Mucosa of descending colon (tissue), 3 donors: ENCODE results near the gene PRR33. TPM values are rescaled to one million over a fixed set of nuclear protein-coding genes. Genes with fewer than 3 reads are reported as not detected.

Source experiments
- ATAC-seq: fragments of 200-7000 bp; cut with Tn5 transposase; one replicate; pipeline ENCODE4 v1.9.1; 2020; ENCODE audit warnings: mild to moderate bottlenecking, moderate library complexity
- DNase-seq, 3 donors: peaks; one replicate each; pipeline ENCODE4 v3.0.0-alpha.2; 2020
- H3K36me3 ChIP-seq: fragments of 200-600 bp; one replicate; pipeline ENCODE4 v1.8.0; 2021; ENCODE audit warnings: low read depth, mild to moderate bottlenecking
- H3K4me1 ChIP-seq: fragments of 200-600 bp; one replicate; pipeline ENCODE4 v1.8.0; 2021; ENCODE audit warnings: low read depth, mild to moderate bottlenecking
- H3K4me3 ChIP-seq: fragments of 200-600 bp; one replicate; pipeline ENCODE4 v1.8.0; 2021; ENCODE audit warnings: mild to moderate bottlenecking
- H3K9me3 ChIP-seq: fragments of 200-600 bp; one replicate; pipeline ENCODE4 v1.8.0; 2021; ENCODE audit warnings: mild to moderate bottlenecking
- CTCF ChIP-seq: fragments of 200-600 bp; IDR thresholded peaks from one replicate; pipeline ENCODE4 v1.8.0; 2022; ENCODE audit warnings: antibody characterized with exemption, mild to moderate bottlenecking
- intact Hi-C, 2 donors: fragments of 100-400 bp; cut with DNase I in 1 of 2; cut with micrococcal nuclease in 1 of 2; formaldehyde crosslinking; loops; one replicate each; pipeline versions ENCODE4 v1.11.0 to v1.11.1; 2022; cut with DNase I, micrococcal nuclease
- total RNA-seq, 3 donors: library from RNA; stranded (reverse); fragmentation: NEBNext Ultra II Directional in 2 of 3; extraction: Animal tissue kit (Norgen Biotek cat#: 25700) in 2 of 3; gene quantifications; one replicate each; pipeline versions ENCODE4 v1.2.1 to v1.2.4, GENCODE V29; 2021 to 2023
- donor health status: DM: no; HTN: no; CAD: no; lungs with moderate emphysema.
- donor health status: DM: no; HTN: no; CAD: no.
- donor health status: DM: no; HTN: yes; CAD: no.

The PRR33 gene
- total RNA-seq, 3 donors from 2014 or later: not detected

GRCh38 chr11:1879941-1880720, 11.6 kb downstream of the PRR33 start:
- Histone ChIP-seq H3K4me3 (no peak overlapping the region), H3K9me3 (no peaks in the 10 kb centered on the region), H3K36me3 (no peaks in the 10 kb centered on the region), H3K4me1 (peaks cover 11% of the 10 kb centered on the region)
- intact Hi-C loops: no loop called here
- TF ChIP-seq CTCF: no peak
- DNase-seq (peak; percentile 35 to 72 (median 49)), ATAC-seq (peak; percentile 20)

DNA sequence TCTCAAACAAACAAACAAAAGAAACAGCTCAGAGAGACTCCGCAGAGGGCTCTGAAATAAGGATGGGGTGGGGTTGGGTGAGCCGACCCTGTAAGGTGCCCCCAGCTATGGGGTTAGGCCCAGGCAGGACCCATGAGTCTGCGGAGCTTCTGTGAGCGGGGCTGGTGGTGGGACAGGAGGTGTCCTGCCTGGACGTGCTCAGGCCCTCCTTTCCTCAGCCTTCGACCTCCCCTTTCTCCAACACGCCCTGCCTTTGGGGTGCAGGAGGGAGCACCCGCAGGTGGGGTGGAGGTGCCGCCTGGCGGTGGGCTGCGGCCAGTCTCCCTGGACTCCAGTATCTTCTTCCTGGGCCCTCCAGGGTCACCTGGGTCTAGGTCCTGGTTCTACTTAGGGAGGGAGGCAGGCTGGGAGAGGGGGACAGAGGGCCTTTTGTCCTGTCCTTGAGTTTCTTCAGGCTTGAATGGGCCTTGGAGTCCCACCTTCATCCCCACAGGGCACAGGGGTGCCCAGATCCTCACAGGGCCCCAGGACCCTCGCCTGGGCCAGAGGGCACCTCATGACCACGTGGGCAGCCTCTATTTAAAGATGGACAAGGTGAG, 12.3 kb downstream of the PRR33 start:
- DNase-seq (peak in 1 of 3 donors; percentile 18), ATAC-seq (no peak)
- Histone ChIP-seq H3K36me3 (no peaks in the 10 kb centered on the region), H3K4me3 (no peak overlapping the region), H3K9me3 (no peaks in the 10 kb centered on the region), H3K4me1 (peaks cover 11% of the 10 kb centered on the region)
- no peak for TF ChIP-seq CTCF
- intact Hi-C loops: no loop called here

GRCh38 chr11:1878137-1879031, 13.3 kb downstream of the PRR33 start:
- no peak for ATAC-seq
- Histone ChIP-seq H3K9me3 (no peaks in the 10 kb centered on the region), H3K4me1 (peaks cover 11% of the 10 kb centered on the region), H3K4me3 (no peak overlapping the region), H3K36me3 (no peaks in the 10 kb centered on the region)
- peak in 2 of 3 donors; percentile 37 to 50 for DNase-seq
- TF ChIP-seq CTCF: no peak
- intact Hi-C loops: no loop called here

DNA sequence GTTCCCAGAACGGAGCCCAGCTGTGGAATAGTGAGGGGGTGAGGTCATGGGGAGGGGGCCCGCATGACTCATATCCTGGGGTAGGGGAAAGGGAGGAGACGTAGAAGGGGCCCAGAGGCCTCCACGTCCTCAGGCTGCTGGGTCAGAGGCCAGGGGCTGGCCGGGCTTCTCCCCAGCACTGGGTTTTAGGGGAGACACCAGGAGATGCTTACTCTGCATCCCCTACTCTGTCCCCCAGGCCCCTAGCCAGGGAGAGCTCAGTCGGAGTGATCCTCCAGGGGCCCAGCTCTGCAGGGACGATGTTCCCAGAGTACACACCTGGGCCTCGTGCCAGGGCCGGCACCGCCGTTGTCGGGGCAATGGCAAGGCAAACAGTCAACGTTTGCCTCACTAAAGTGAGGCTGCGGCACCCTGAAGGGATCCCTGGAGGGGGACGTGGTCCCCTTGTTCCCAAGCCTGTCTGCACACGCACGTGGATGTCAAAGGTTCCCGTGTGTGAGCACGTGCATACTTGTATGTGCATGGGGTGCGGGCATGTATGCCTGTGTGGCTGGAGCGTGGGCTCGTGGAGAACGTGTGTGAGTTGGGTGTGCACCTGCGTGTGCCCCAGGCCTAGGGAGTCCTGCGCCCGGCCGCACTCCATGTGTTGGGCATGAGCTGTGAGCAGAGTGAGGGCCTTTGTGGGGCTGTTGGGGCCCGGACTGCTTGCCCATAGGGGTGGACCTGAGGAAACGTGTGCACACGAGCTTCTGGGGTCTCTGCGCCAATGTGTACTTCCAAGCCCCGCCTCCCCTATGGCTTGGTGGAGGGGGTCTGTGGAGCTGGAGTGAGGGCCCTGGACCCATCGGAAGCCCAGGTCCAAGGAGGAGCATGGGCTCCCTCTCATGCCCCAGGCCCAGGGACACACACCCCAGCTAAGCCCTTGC, 14.2 kb downstream of the PRR33 start:
- intact Hi-C loops: no loop called here
- H3K4me1 ChIP-seq: peaks cover 11% of the 10 kb centered on the region
- ATAC-seq: no peak
- peak in 2 of 3 donors; percentile 55 to 71 for DNase-seq
- H3K9me3 ChIP-seq: no peaks in the 10 kb centered on the region
- no peaks in the 10 kb centered on the region for H3K36me3 ChIP-seq
- no peak for TF ChIP-seq CTCF
- H3K4me3 ChIP-seq: no peak overlapping the region
